NCI-H1048 (cell line): ENCODE data around the gene NDUFS4.
"Not testable (repeated sequence)": the region's sequence is repeated elsewhere in the genome, so short reads cannot be mapped to it uniquely, and the experiment has no call there.

ENCODE experiments used
- DNase-seq: peaks from one replicate; lab custom pipeline; 2025; lab: John Stamatoyannopoulos, UW

NDUFS4 gene

DNA sequence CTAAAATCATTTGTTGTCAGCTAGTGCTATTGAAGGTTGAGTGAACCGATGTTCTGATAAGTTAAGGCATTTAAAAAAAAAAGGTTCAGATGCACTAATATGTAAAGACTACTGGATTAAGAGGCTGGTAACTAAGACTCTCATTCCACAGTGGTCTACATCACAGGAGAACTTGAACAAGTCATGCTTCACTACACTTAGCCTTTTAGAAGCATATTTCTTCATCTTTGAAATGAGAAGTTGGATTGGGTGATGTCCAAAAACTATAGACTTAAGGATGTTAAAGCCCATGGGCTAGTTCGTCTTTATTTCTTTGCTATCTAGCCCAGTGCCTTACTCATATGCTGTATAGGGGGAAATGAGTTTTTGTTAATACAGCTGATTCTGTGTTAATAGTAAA lies 107.2 kb downstream of the NDUFS4 start:
- DNase-seq = no peak

DNA sequence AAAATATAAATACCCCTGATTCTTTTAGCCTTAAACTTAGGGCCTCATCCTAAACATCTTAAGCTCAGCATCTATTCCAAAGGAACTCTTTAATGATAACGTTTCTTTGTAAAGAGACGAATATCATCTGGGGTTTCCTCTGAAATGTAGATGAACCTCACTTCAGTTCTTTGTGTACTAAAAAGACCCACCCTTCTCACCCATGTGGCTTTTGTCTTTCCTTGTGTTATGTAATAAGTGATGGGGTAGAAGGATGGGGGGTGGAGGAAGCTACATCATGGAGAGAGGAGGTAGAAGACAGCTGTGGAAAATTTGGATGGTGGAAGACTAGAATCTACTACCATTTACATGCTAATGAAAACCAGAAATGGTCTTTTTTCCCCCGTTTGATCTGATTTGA lies 111.0 kb downstream of the NDUFS4 start:
- no peak for DNase-seq

DNA sequence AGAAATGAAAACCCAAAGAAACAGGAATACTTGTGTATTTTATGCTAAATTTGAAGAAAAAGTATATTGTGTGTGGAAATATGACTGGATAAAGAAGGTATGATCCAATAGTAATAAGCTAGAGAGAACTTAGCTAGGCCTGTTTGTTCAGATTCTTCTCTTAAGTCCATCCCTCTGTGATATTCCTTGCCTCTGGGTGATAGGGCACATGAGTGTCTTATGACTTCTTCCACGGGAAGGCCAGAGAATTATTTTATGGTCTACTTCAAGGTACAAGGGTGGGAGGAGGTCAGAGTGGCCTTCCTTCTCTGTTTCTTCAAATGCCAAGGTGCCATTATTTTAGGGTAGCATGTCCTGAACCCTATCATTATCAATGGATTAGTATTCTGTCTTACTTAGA lies 113.7 kb downstream of the NDUFS4 start:
- DNase-seq = no peak

DNA sequence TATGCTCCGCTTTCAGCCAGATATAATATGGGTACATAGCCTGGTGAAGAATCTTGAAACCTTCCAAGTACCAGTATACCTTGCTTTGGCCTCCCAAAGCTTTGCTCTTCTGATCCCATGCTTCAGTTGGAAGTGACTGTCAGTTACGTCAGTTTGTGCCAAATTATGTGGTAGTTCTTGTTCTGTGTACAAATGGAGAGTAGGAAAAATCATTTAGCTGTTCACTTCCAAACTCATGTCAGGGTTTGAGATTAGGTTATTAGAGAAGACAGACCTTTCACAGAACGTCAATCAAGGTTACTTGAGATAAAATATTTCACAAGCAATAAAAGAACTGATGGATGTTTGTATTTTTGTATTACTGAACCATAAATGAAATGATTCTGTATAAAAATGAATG lies 117.2 kb downstream of the NDUFS4 start:
- no peak for DNase-seq

DNA sequence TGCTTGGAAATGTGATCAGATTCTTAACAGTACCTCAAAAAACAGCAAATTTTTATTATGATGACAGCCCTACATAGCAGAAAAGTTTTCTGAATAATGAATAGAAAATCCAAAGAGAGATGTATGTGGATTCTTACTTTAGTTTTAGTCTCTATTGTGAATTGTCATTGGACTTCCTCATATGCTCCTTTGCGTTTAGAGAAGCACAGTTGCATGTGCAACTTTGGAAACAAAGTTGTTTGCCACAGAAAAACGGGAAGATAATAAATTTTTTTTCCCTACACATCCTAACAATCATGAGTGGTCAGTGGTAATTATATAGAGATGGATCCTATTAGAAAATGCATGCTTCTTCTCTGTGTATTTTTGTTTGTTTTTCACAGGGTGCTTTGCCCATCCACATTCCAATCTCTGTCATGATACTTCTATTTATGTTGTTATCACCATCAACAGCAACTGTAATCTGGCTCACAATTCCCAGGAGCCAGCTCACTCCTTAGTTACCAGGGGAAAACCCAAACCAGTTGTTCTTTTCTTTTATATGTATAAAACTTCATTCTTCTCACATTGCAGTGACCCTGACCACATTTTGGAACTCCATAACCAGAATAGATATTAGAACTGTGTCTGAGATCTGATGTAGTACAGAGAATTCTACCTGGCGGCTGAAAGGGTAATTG lies 118.7 kb downstream of the NDUFS4 start:
- DNase-seq = no peak

DNA sequence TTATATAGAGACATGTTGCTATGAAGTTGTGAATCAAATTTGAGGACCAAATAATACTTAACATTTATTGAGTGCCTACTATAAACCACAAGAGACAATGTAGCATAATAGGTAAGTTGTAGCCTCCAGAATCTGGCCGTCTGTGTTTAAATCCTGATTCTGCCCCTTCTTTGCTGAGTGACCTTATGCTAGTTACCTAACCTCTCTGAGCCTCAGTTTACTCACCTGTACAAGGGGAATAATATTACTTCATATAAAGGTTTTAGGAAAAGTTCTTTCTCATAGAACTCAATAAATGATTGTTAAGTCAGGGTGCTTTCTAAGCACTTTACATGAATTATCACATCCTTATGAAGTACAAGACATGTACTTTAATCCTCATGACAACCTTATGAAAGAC lies 120.6 kb downstream of the NDUFS4 start:
- DNase-seq = no peak

DNA sequence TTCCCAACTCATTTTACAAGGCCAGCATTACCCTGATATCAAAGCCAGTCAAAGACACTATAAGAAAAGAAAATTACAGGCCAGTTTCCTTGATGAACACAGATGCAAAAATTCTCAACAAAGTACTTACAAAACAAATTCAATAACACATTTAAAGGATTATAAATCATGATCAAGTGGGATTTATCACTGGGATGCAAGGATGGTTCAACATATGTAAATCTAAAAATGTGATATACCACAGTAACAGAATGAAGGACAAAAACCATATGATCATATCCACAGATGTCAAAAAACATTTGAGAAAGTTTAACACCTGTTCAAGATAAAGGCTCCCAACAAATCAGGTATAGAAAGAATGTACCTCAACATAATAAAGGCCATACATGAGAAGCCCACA lies 130.6 kb downstream of the NDUFS4 start:
- DNase-seq = no peak

DNA sequence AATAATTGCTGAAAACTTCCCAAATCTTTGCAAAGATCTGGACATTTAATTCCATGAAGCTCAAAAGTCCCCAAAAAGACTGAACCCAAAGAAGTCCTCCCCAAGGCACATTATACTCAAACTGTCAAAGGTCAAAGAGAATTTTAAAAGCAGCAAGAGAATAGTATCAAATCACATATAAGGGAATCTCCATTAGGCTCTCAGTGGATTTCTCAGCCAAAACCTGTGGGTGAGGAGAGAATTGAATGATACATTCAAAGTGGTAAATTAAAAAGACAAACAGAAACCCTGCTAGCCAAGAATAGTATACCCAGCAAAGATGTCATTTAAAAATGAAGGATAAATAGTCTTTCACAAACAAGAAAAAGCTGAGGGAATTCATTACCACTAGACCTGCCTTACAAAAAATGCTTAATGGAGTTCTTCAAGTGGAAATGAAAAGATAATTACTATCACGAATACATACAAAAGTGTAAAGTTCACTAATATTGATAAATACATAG lies 134.1 kb downstream of the NDUFS4 start:
- DNase-seq = no peak

DNA sequence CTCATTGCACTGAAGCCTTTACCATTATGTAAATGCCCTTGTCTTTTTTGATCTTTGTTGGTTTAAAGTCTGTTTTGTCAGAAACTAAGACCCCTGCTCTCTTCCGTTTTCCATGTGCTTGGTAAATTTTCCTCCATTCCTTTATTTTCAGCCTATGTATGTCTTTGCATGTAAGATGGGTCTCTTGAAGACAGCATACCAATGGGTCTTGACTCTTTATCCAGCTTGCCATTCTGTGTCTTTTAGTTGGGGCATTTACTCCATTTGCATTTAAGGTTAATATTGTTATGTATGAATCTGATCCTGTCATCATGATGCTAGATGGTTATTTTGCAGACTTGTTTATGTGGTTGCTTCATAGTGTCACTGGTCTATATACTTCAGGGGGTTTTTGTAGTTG lies 150.0 kb downstream of the NDUFS4 start:
- DNase-seq = not testable (repeated sequence)

DNA sequence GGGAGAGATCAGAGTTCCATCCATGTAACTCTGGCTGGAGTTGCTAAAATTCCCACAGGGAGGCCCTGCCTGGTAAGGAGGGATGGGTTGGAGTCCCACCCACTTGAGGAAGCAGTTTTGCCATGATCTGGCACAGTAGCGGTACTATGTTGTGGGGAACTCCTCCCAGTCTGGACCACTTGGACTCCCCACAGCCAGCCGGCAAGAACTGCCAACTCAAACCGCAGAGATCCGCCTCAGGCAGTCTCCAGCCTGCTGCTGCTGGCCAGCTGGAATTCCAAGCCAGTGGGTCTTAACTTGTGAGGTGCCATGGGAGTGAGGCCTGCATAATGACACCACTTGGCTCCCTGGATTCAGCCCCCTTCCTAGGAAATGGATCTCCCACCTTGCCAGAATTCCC lies 151.9 kb downstream of the NDUFS4 start:
- no peak for DNase-seq

DNA sequence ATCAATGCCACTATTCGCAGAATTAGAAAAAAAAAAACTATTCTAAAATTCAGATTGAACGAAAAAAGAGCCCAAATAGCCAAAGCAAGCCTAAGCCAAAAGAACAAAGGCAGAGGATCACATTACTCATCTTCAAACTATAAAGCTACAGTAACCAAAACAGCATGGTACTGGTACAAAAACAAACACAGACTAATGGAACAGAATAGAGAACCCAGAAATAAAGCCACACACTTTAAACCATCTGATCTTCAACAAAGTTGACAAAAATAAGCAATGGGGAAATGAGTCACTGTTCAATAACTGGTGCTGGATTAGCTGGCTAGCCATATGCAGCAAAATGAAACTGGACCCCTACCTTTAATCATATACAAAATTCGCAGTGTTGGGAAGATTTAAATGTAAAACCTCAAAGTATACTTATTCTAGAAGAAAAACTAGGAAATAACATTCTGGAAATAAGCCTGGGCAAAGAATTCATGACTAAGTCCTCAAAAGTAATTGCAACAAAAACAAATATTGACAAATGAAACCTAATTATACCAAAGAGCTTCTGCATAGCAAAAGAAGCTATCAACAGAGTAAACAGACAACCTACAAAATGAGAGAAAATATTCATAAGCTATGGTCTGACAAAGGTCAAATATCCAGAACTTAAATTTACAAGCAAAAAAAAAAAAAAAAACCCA lies 153.7 kb downstream of the NDUFS4 start:
- DNase-seq = no peak

DNA sequence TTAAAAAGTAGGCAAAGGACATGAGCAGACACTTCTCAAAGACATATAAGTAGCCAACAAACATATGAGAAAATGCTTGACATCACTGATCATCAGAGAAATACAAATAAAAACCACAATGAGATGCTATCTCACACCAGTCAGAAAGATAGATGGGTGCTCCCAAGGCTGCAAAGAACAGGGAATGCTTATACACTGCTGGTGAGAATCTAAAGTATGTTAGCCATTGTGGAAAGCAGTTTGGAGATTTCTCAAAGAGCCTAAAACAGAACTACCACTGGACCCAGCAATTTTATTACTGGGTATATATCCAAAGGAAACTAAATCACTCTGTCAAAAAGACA lies 154.2 kb downstream of the NDUFS4 start:
- no peak for DNase-seq

DNA sequence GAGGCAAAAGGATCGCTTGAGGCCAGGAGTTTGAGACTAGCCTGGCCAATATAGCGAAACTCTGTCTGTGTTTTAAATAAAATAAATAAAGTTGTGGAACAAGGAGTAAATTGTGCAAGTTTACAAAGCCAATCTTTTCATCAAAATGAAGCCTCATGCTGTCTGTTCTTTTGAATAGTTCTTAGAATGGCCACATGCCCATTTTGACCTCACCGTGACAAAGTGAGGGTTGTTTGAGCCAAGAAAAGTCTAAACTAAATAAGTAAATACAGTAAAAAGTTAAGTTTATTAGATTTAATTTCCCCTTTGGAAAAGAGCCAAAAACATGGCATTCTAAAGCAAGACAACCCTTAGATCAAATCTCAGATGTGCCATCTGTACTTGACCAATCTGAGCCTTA lies 165.7 kb downstream of the NDUFS4 start:
- DNase-seq = no peak

DNA sequence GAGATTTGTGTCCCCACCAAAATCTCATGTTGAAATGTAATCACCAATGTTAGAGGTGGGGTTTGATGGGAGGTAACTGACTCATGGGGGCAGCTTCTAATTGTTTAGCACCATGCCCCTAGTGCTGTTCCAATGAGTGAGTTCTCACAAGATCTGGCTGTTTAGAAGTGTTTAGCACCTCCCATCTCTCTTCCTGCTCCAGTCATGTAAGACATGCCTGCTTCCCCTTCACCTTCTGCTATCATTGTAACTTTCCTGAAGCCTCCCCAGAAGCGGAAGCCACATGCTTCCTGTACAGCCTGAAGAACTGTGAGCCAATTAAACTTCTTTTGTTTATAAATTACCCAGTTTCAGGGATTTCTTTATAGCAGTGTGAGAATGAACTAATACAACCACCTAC lies 170.5 kb downstream of the NDUFS4 start:
- DNase-seq = no peak
